ENCODE measurements around the gene GPR108. TPM values are rescaled to one million over a fixed set of nuclear protein-coding genes. Genes with fewer than 3 reads are reported as not detected.

Gene GPR108
- total and polyA plus RNA-seq, 2 of the 13 experiments (the other 11 are each of a cell fraction or from before 2014, with no cell fraction given) = 36.4 to 63.0 TPM

- no peak for TF ChIP-seq PHF5A (CRISPR knock-in tag; IDR thresholded peaks at IDR 0.05; ENCODE audit: low read depth, unreplicated experiment)
- TF ChIP-seq ZSCAN9 (CRISPR knock-in tag; IDR thresholded peaks at IDR 0.05; ENCODE audit: borderline replicate concordance) = peak; percentile 61; the same call in 1 of the 2 replicates
- no peak for TF ChIP-seq ZSCAN30 (CRISPR knock-in tag; IDR thresholded peaks at IDR 0.05)
- TF ChIP-seq, protein P1, sequence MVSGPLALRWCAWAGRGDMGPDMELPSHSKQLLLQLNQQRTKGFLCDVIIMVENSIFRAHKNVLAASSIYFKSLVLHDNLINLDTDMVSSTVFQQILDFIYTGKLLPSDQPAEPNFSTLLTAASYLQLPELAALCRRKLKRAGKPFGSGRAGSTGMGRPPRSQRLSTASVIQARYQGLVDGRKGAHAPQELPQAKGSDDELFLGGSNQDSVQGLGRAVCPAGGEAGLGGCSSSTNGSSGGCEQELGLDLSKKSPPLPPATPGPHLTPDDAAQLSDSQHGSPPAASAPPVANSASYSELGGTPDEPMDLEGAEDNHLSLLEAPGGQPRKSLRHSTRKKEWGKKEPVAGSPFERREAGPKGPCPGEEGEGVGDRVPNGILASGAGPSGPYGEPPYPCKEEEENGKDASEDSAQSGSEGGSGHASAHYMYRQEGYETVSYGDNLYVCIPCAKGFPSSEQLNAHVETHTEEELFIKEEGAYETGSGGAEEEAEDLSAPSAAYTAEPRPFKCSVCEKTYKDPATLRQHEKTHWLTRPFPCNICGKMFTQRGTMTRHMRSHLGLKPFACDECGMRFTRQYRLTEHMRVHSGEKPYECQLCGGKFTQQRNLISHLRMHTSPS (CRISPR knock-in tag; IDR thresholded peaks at IDR 0.05; ENCODE audit: low read depth) = peak; percentile 83; the same call in 1 of the 2 replicates
- TF ChIP-seq SOX6 (IDR thresholded peaks at IDR 0.05) = no peak
- TF ChIP-seq SOX6 (CRISPR knock-in tag; IDR thresholded peaks at IDR 0.05) = peak; percentile 86
- TF ChIP-seq, protein P2, sequence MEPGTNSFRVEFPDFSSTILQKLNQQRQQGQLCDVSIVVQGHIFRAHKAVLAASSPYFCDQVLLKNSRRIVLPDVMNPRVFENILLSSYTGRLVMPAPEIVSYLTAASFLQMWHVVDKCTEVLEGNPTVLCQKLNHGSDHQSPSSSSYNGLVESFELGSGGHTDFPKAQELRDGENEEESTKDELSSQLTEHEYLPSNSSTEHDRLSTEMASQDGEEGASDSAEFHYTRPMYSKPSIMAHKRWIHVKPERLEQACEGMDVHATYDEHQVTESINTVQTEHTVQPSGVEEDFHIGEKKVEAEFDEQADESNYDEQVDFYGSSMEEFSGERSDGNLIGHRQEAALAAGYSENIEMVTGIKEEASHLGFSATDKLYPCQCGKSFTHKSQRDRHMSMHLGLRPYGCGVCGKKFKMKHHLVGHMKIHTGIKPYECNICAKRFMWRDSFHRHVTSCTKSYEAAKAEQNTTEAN (CRISPR knock-in tag; conservative IDR thresholded peaks at IDR 0.05) = no peak
- peak; percentile 90; the same call in 1 of the 2 replicates for TF ChIP-seq PRDM4 (CRISPR knock-in tag; IDR thresholded peaks at IDR 0.05; ENCODE audit: borderline replicate concordance)
- TF ChIP-seq ZNF251 (CRISPR knock-in tag; IDR thresholded peaks at IDR 0.05) = no peak
- no peak for TF ChIP-seq RFX3 (CRISPR knock-in tag; IDR thresholded peaks at IDR 0.05)
- TF ChIP-seq RNF219 (CRISPR knock-in tag; IDR thresholded peaks at IDR 0.05) = no peak
- TF ChIP-seq ATF7-NPFF (CRISPR knock-in tag; IDR thresholded peaks at IDR 0.05; ENCODE audit: low read depth) = no peak
- TF ChIP-seq PREB (CRISPR knock-in tag; IDR thresholded peaks at IDR 0.05) = no peak
- TF ChIP-seq POLR2AphosphoS5 (IDR thresholded peaks at IDR 0.05; ENCODE audit: low read depth, low read length) = no peak
- peak; percentile 26 for TF ChIP-seq XRCC5 (optimal IDR thresholded peaks at IDR 0.05; ENCODE audit: low read length)
- TF ChIP-seq, protein P3, sequence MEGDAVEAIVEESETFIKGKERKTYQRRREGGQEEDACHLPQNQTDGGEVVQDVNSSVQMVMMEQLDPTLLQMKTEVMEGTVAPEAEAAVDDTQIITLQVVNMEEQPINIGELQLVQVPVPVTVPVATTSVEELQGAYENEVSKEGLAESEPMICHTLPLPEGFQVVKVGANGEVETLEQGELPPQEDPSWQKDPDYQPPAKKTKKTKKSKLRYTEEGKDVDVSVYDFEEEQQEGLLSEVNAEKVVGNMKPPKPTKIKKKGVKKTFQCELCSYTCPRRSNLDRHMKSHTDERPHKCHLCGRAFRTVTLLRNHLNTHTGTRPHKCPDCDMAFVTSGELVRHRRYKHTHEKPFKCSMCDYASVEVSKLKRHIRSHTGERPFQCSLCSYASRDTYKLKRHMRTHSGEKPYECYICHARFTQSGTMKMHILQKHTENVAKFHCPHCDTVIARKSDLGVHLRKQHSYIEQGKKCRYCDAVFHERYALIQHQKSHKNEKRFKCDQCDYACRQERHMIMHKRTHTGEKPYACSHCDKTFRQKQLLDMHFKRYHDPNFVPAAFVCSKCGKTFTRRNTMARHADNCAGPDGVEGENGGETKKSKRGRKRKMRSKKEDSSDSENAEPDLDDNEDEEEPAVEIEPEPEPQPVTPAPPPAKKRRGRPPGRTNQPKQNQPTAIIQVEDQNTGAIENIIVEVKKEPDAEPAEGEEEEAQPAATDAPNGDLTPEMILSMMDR (CRISPR knock-in tag; IDR thresholded peaks at IDR 0.05) = no peak
- peak; percentile 61; the same call in 1 of the 2 replicates for TF ChIP-seq TGIF2 (CRISPR knock-in tag; IDR thresholded peaks at IDR 0.05)
- peak; percentile 73; the same call in 1 of the 2 replicates for TF ChIP-seq ATF2 (CRISPR knock-in tag; IDR thresholded peaks at IDR 0.05)
Observed at GRCh38 chr19:6723108-6723618, 14.2 kb downstream of the GPR108 start (continued).
